ENCODE measurements around the gene LYRM4. TPM values are rescaled to one million over a fixed set of nuclear protein-coding genes. Genes with fewer than 3 reads are reported as not detected.
A peak's percentile ranks its signal among the peaks of the same experiment; 100 is the strongest.

The LYRM4 gene
- total and polyA plus RNA-seq, 8 donors: 25.2 to 47.4 (median 42.0) TPM

- ATAC-seq (no peak), DNase-seq (no peak)
- no peak for TF ChIP-seq CTCF (IDR thresholded peaks at IDR 0.05)
- no peaks in the 10 kb centered on the region for H3K36me3 ChIP-seq
- H3K27ac ChIP-seq: no peak overlapping the region
- no peaks in the 10 kb centered on the region for H3K27me3 ChIP-seq
- no peaks in the 10 kb centered on the region for H3K9me3 ChIP-seq
- peaks cover 0 to 5% of the 10 kb centered on the region in 2 donors for H3K4me1 ChIP-seq
- H3K4me3 ChIP-seq: no peak overlapping the region
- intact Hi-C loops (cut with DNase I): no loop called here
Measured at GRCh38 chr6:5270093-5270680, 9.4 kb upstream of the LYRM4 start.

- Histone ChIP-seq H3K4me3 (no peak overlapping the region), H3K27me3 (no peaks in the 10 kb centered on the region), H3K9me3 (no peaks in the 10 kb centered on the region), H3K36me3 (no peaks in the 10 kb centered on the region), H3K4me1 (peaks cover 8 to 10% of the 10 kb centered on the region in 2 donors), H3K27ac (no peak overlapping the region)
- ATAC-seq: no peak
- no peak for TF ChIP-seq CTCF (IDR thresholded peaks at IDR 0.05)
- intact Hi-C loops (cut with DNase I): no loop called here
- DNase-seq: no peak
Measured at GRCh38 chr6:5266423-5266822, 5.7 kb upstream of the LYRM4 start.

GRCh38 chr6:5261545-5262109 is 877 bp upstream of the LYRM4 start:
- H3K4me3 ChIP-seq: peak overlapping the region; percentile 56 to 81
- H3K27ac ChIP-seq: peak overlapping the region; percentile 93 to 98
- no peaks in the 10 kb centered on the region for H3K27me3 ChIP-seq
- no peak for TF ChIP-seq CTCF (IDR thresholded peaks at IDR 0.05)
- intact Hi-C loops (cut with DNase I): no loop called here
- peaks cover 8 to 19% of the 10 kb centered on the region in 2 donors for H3K4me1 ChIP-seq
- DNase-seq (no peak), ATAC-seq (no peak)
- no peaks in the 10 kb centered on the region for H3K9me3 ChIP-seq
- H3K36me3 ChIP-seq: no peaks in the 10 kb centered on the region

- Histone ChIP-seq H3K36me3 (no peaks in the 10 kb centered on the region), H3K27ac (peak overlapping the region; percentile 93 to 98), H3K4me1 (peaks cover 3 to 19% of the 10 kb centered on the region in 2 donors), H3K4me3 (peak overlapping the region; percentile 56 to 81), H3K27me3 (no peaks in the 10 kb centered on the region), H3K9me3 (no peaks in the 10 kb centered on the region)
- peak; percentile 10 to 86 (median 50) for DNase-seq
- intact Hi-C loops (cut with DNase I): no loop called here
- TF ChIP-seq CTCF (IDR thresholded peaks at IDR 0.05): no peak
- ATAC-seq: peak; percentile 74
Measured at GRCh38 chr6:5260111-5260620, 584 bp downstream of the LYRM4 start.

- Histone ChIP-seq H3K27ac (peak overlapping the region in 1 of 2 donors; percentile 93), H3K9me3 (no peaks in the 10 kb centered on the region), H3K4me1 (peaks cover 0 to 19% of the 10 kb centered on the region in 2 donors), H3K27me3 (no peaks in the 10 kb centered on the region), H3K36me3 (no peaks in the 10 kb centered on the region), H3K4me3 (peak overlapping the region in 1 of 2 donors; percentile 81)
- intact Hi-C loops (cut with DNase I): no loop called here
- no peak for TF ChIP-seq CTCF (IDR thresholded peaks at IDR 0.05)
- DNase-seq: no peak
- no peak for ATAC-seq
Measured at GRCh38 chr6:5259428-5259827, 1.3 kb downstream of the LYRM4 start.
